HG02642 (cell line): ENCODE measurements around the gene SYT9.

Experiments used
- ATAC-seq: cut with Tn5 transposase; IDR thresholded peaks from one replicate; pipeline ENCODE4 v1.9.1; 2021; ENCODE audit warnings: mild to moderate bottlenecking; ENCODE audit not compliant: unreplicated experiment, poor library complexity

The SYT9 gene

DNA sequence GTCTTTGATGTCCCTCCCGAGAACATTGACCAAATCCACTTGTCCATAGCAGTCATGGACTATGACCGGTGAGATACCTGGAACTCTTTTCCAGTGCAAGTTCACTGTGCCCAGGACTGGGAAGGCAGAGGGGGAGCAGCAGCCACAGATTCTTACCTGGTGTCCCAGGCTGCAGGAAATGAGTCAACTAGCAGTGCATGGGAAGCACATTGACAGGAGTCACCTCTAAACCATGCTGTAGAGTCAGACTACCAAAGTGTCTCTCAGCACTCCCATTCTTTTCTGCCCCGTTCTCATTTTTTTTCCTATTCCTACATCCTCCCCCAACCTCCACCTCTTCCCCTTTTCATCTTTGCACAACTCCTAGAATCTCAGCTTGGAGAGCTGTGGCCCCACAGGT lies 166.4 kb downstream of the SYT9 start:
- no peak for ATAC-seq

DNA sequence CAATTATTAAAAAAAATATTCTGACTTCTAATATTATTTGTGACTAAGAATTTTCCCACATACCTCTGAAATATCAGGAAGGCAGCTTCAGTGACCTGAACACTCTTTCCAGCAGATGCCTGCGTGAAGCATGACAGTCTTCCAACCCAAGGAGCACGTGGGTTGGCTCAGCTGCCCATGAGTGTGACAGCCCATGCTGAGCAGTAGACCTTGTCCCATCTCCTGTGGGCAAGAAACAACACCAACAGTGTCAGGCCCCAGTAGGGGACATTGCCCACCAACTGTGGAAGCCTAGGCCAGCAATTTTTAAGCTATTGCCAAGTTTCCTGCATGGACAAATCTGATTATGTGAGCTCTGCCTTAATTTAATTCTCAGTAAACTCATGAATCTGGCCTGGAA lies 167.2 kb downstream of the SYT9 start:
- no peak for ATAC-seq

DNA sequence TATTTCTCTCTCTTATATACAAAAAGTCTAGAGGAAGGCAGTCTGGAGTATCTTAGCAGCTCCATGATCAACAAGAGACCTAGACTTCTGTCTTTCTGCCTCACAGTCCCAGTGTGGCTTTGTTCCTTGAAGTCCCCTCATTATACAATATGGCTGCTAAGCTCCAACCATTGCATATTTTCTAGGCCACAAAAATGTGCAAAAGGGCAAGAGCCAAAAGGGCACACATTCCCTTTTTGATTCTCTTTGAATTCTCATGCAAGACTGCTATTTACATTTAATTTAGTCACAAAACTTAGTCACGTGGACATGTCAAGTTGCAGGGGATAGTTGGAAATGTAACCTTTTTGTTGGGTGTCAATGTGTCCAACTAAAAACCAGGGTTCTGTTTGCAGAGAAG lies 169.4 kb downstream of the SYT9 start:
- ATAC-seq, result no peak

DNA sequence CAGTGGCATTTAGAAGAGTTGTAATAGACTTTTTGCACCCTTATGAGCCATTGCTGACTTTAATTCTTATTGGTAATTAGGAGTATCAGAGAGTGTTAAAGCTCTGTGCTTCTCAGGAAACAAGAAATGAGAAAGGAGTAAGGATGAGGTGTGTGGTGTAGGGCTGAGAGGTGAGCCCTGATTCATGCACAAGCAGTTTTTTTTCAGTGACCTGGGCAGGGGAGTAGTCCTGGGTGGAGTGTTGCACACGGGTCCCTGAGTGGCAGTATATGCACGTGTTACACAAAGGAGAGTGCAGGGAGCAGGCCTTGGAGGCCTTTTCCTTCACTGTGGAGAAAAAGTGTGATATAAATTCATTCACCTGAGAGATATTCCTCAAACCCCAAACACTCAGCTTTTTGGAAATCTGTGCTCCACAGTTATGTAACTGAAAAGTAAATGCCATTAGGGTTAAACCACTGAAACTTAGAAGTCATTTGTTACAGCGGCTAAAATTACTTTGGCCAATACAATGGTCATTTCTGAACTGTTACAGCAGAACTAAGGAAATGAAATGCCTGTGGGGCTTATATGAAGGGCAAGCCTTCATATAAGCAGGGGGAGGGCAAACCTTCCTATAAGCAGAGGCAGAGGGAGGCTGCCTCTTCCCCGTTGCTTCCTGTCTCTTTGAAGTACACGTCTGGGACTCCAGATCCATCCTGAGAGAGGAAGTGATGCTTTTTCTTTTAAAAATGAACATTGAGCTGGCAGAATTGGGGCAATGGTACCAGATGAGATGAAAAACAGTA lies 171.0 kb downstream of the SYT9 start:
- no peak for ATAC-seq

DNA sequence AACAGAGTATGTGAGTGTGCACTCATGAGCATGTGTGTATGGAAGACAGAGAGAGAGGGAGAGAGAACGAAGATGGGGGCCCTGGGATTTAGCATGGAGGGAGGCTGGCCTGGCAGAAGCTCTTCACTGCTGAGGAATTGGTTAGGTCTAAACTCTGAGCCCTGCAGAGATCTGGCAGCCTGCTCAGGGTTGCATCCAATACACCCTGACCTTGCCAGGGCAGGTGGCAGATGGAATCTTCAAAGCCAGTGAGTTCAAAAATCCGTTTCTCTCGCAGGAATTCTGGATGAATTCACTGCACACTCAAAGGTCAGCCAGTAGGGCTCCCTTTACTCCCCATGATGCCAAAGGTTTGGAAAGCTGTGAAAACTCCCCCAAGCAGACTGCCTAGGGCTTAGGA lies 172.2 kb downstream of the SYT9 start:
- ATAC-seq, result no peak

DNA sequence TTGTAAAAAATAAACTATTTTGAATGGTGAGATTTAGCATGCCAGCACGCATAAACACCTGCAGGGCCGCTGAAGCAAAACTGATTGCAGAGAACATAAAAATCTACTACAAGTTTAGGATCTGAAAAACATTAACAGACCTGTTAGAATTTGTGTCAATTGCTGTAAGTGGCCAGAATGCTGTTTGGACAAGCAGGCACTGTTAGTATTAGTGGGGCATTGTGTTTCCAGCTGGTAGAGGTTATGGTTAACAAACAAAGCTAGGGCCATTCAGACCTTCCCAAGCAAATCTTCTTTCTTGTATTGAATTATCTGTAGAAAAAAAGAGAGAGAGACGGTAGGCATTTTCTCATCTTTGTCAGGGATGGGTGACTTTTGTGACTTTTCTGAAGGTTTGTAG lies 176.0 kb downstream of the SYT9 start:
- ATAC-seq, result no peak

DNA sequence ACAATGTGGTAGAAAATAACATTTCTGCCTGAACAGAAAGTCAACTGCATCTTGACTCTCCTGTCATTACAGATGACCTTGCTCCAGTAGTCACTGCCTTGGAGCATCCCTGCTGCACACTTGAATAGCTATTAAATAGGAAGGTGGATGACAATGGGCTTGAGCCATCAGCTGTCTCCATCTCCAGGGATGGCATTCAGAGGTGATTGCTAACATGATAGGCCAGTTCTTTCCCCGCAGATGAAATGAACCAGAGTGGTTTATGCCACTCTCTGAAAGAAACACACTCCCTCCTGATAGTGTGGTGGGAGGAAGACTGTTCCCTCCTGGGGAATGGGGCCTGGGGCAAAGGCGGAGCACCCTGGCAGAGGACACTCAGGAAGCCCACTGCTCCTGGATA lies 176.5 kb downstream of the SYT9 start:
- no peak for ATAC-seq

DNA sequence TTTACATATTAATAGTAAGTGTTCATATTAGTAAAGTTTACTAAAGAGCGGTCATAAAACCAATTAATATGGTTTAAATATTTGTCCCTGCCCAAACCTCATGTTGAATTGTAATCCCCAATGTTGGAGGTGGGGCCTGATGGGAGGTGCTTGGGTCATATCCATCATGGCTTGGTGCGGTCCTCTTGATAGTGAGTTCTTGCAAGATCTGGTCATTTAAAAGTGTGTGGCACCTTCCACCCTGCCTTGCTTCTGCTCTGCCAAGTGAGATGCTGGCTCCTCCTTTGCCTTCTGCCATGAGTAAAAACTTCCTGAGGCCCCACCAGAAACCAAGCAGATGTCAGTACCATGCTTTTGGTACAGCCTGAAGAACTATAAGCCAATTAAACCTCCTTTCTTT lies 178.8 kb downstream of the SYT9 start:
- no peak for ATAC-seq

DNA sequence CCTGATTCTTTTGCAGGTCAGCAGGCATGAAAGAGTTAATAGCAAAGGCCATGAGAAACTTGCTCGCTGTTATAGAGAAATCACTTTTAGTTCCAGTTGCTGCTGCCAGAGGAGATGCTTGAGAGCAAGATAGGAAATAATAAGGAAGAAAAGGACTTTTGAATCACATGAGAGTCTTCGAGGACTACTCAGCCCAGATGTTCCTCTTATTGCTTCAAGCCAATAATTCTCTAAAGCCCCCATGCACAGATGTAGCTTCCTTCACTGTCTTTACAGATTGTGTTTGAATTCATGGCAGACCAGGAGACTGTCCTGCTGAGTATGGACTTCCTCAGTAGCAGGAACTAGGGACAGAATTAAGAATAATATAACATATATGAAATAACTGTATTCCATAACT lies 183.5 kb downstream of the SYT9 start:
- no peak for ATAC-seq

DNA sequence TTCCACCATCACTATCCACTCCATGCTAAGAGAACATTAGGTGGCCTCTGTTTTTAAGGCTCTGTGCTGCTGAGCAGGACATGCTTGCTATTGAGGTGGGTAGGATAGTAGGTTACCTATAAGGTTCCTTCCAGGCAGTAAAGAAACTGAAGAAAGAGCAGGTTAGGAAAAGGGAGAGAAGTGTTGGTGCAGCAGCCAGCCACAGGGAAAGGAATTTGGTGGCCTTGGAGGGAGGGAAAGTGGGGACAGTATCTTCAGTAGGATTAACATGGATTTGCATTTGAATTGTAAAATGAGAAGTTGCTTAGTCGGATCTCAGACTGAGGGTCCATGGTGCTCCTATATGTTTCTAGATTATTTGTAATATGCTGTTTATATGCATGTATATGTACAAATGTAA lies 184.4 kb downstream of the SYT9 start:
- ATAC-seq, result no peak

DNA sequence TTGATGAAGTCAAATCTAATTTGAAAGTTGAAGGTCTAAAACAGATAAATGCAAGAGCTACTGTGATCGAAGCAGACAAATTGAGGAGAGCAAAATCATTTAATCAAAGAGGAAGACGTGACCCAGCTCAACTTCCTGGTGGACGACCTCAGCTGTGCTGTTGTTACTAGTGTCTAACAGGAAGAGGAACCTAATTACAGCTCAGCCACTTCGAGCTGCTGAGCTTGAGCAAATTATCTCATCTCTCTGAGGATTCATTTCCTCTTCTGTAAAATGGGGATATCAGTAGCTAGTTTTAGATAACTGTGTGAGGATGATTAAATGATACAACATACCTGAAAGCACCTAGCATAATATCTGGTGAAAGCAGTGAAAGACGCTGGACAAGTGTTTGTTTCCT lies 185.0 kb downstream of the SYT9 start:
- no peak for ATAC-seq

DNA sequence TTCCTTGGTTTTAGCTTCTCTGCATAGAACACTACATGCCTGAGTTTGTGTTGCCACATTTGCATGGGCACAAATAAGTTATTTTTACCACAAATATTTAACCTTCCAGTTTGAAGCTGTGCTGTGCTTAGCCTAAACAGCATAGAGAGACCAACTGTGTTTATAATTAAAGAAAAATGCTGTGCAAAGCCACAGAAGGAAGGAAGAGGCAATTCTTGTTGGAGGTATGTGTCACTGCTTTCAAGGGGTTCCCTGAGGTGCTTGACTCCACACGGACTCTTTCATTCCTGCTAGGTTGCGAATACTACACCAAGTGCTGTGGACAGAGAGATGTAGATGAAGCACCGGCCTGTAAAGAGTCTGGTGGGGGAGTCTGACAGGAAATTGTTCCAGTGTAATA lies 186.0 kb downstream of the SYT9 start:
- no peak for ATAC-seq

DNA sequence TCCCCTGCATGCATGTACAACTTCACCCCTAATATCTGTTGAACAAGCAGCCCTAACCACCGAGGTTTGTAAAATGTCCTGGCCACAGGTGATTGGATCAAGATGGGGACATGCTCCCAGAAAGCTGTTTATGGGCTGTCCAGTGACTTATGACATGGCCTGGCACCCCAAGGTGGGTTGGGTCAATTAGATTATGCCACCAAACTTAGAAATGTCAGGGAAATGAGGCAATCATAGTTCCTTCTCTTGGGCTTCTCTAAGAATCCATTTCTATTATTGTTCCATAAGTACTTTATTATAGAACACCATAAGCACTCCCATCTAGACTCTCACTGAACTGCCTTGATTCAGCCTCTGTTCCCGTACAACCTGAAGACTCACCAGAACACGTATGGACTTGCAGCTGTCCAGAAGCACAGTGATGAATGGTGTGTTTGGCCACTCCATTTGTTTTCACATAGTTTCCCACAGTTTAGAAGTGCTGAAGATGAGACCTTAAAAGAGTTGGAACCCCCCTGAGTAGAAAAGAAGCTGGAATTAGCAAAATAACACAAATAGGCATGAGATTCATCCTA lies 188.1 kb downstream of the SYT9 start:
- no peak for ATAC-seq

DNA sequence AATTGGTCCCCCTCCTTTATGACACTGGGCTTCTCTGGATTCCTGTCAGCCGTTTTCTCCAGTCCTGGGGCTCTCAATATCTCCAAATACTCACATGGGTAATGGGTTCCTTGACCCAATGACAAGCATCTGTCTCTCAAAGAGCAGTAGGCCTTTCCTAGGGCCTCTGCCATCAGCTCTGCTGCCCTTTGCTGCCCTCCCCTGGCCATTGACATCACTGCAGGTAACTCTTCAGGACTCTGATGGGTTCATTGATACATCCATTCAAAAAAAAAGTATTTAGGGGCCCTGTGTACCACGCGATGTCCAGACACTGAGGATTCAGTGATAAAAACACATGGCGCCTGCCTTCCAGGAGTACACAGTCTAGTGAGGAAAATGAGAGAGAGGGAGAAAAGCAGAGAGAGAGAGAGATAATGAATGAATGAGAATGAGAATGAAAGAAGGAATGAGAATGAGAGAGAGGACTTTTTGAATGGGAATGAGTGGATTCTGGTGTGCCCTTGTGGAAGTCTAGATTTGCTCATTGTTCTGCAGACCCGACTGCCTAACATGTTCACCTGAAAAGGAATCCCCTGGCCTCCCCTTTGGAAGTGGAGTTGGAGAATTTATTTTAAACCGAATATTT lies 191.0 kb downstream of the SYT9 start:
- peak; percentile 88 for ATAC-seq

DNA sequence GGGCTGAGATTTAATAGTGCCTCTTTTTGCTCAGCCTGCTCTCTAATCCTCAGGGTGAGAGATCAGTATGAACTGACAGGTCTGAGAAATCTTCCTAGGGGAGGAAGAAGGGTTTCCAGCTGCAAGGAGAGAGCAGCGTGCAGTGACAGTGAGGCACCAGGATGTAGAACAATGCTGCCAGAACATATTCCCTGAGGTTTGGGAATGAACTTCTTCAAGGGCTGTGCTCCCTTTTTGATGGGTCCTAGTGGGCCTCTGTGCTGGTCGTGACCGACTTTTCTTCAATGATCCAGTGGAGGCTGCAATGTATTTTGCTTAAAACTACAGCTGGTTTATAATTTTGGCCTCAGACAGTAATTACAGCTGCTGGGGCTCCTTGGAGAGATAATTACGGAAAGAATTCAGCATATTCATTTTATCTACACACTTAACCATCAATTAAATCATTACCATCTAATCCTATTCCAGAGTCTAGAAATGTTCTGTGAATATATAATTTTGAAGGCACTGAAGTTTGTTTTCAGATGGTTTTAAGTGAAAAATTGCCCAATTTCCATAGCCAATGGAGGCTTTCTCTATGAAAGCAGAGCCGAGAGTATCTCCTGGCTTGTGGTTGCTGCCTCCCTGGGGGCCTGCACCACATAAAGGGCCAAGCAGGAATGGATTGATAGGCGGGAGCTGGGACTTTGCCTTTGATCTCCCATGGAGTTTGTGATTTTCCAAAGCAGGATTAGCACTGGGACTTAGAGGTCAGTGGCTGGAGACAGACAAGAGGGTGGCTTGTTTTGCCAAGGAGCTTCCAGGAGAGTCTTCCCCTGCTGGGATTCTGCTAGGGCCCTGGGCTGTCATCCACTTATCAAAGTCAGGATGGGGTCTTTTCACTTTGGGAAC lies 192.6 kb downstream of the SYT9 start:
- no peak for ATAC-seq

DNA sequence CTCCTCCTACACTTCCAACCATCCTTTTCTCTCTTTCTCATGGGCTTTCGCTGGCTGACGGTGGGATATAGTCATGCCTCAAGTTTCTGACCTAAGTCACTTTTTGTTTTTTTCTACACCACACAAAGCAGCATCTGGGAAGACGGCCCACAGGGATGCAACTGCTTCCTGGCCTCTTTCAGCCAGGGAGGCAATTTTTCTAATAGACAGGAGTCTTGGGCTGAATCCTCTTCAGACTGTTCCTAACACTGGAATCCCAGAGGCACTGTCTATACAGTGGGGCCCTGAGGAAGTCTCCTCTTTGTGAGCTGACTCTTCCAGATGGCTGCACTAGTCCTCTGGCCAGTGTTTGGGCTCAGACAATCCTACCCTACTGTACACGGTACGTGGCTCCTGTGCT lies 193.9 kb downstream of the SYT9 start:
- ATAC-seq, result no peak

DNA sequence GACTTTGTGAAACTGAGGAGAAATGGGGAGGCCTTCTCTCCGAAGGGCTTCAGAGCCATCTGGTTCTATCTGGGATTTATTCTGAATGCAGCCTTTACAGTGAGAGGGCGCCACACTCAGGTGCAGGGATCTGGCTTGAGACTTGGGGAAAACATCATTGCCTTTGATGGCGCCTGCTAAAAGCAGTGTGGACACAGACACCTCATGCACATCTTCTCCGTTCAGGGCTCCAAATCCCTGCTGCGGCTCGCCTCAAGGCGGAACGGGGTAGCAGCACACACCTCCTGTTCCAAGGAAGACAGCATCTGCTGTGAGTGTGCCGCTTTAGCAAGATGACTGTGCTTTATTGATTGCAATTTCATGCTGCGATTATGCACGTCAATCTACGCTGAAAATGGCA lies 196.5 kb downstream of the SYT9 start:
- no peak for ATAC-seq

DNA sequence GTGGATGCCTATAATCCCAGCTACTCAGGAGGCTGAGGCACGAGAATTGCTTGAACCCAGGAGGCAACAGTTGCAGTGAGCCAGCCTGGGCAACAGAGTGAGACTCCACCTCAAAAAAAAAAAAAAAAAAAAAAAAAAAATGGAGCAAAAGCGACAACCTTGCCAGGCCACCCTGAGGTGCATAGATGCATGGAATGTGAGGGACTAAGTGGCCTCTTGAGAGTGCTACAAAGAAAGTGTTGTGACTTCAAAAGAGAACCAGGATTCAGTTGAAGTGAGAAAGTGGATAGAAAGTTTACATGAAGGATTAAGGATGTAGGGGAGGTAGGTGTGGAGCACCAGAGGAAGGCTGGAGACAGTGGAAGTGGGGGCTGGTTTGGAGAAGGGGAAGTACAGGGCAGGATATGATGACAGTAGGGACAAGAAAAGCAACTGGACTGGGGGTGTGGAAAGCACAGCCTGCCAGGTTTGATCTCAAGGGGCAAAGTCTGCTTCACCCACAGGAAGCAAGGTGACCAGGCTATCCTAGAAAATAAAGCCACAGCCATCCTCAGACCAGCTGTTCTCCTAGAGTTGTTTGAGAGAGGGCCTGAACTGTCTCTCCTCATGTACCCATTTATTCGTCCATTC lies 197.6 kb downstream of the SYT9 start:
- no peak for ATAC-seq

DNA sequence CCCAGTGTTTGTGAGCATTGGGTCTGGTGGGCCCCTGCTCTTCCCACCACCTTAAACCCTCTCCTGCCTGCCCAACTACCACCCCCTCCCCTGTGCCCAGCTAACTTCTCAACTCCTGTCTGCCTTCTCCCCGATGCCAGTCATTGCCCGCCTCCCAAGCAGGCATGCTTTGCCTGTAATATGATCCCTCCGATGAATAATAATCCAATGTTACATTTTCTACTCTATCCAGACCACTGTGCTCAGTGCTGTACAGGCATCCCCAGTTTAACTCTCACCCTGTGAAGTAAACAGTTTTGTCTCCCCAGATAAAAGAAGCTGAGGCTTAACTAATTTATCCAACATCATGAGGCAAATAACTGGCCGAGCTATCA lies 198.1 kb downstream of the SYT9 start:
- no peak for ATAC-seq

DNA sequence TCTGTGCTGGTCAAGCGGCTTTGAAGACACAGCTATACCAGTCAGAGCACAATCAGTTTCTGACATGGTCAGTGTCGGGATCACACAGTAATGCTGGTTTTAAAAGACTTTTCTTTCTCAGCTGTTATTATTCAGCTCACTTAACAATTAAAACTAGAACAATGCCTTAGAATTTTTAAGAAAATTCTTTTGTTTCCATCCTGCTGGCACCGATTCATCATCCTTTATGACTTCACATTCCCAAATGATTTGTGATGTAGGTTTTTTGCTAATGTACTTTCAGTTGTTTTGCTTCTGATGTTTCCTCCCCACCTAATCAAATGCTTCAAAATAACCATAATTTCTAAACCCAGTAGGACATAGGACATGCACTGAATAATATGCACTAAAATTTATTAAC lies 199.1 kb downstream of the SYT9 start:
- no peak for ATAC-seq

DNA sequence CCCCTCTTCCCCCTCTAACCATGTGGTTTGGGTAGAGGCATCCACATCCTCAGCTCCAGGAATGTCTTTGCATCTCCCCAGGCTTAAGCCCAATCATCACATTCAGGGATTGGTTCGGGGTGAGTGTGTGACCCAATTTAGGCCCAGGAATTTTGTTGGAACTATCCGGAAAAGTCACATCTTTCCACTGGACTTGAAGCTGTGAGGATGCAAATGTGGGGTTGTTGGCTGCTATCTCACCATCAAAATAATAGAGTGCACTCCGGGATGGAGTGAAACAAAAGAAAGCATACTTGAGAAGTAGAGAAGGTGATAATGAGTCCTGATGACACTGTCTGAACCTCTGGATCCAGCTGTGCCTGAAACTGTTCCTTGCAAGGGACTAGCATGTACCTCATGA lies 199.8 kb downstream of the SYT9 start:
- no peak for ATAC-seq
